HEK293T (cell line): ENCODE data around the gene E4F1.

ENCODE experiments used
- BHLHE40 ChIP-seq: fragments of 450-650 bp; IDR thresholded peaks from 2 replicates; pipeline ENCODE4 v1.6.1; 2016; ENCODE audit warnings: mild to moderate bottlenecking, moderate library complexity, borderline replicate concordance
- ELF4 ChIP-seq: fragments of 450-650 bp; IDR thresholded peaks from 2 replicates; pipeline ENCODE4 v1.6.1; 2017; ENCODE audit warnings: antibody characterized with exemption
- FOXA1 ChIP-seq: fragments of 450-650 bp; IDR thresholded peaks from 2 replicates; pipeline ENCODE4 v1.6.1; 2016; ENCODE audit warnings: mild to moderate bottlenecking
- FOXM1 ChIP-seq: fragments of 450-650 bp; IDR thresholded peaks from 2 replicates; pipeline ENCODE4 v1.6.1; 2017; ENCODE audit warnings: mild to moderate bottlenecking, borderline replicate concordance
- HDGF ChIP-seq: fragments of 450-650 bp; IDR thresholded peaks from 2 replicates; pipeline ENCODE4 v1.6.1; 2017; ENCODE audit warnings: antibody characterized with exemption, borderline replicate concordance
- L3MBTL2 ChIP-seq: fragments of 450-650 bp; conservative IDR thresholded peaks from 2 replicates; pipeline ENCODE4 v1.6.1; 2016; ENCODE audit warnings: mild to moderate bottlenecking
- LEF1 ChIP-seq: fragments of 450-650 bp; IDR thresholded peaks from 2 replicates; pipeline ENCODE4 v1.6.1; 2017; ENCODE audit warnings: mild to moderate bottlenecking, borderline replicate concordance
- SP1 ChIP-seq: fragments of 450-650 bp; IDR thresholded peaks from 2 replicates; pipeline ENCODE4 v1.6.1; 2017
- SUZ12 ChIP-seq: fragments of 450-650 bp; IDR thresholded peaks from 2 replicates; pipeline ENCODE4 v1.6.1; 2016; ENCODE audit warnings: mild to moderate bottlenecking
- TARDBP ChIP-seq: fragments of 450-650 bp; IDR thresholded peaks from 2 replicates; pipeline ENCODE4 v1.6.1; 2016
- ZNF384 ChIP-seq: fragments of 450-650 bp; IDR thresholded peaks from 2 replicates; pipeline ENCODE4 v1.6.1; 2016
- TF ChIP-seq, protein P1 (sequence below): fragments of 450-650 bp; IDR thresholded peaks from 2 replicates; pipeline ENCODE4 v1.6.1; 2016

DNA sequence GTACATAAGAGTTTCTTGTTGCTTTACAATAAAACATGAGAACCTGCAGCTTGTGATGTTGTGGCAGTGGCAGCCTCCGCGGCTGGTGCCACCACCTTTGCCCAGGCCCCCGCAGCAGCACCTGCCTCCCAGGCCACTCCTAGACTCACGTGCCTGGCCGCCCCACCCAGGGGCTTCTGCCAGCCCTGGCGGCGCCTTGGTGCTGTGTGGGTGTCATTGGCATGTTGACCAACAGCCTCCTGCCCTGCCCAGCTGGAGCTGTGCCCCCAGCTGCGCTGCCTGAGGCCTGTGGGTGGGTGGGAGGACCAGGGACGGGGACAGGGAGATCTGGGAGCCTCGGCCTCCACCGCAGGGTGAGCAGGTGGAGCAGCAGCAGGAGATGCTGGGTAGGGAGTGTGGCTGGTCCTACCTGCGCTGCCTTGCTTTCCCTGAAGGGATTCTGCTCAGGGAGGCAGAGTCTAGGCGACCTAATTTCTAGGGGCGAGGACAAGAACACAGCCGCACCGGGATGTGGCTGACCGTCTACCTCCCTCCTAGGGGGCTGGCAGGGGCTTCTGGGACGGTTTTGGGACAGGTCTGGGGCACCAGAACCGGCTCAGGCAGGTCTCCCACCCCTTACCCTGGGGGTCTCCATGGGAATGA, 12.4 kb downstream of the E4F1 start:
- no peak for TF ChIP-seq ZNF384
- no peak for TF ChIP-seq TARDBP
- no peak for TF ChIP-seq SP1
- TF ChIP-seq, protein P1, sequence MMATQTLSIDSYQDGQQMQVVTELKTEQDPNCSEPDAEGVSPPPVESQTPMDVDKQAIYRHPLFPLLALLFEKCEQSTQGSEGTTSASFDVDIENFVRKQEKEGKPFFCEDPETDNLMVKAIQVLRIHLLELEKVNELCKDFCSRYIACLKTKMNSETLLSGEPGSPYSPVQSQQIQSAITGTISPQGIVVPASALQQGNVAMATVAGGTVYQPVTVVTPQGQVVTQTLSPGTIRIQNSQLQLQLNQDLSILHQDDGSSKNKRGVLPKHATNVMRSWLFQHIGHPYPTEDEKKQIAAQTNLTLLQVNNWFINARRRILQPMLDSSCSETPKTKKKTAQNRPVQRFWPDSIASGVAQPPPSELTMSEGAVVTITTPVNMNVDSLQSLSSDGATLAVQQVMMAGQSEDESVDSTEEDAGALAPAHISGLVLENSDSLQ = no peak
- no peak for TF ChIP-seq L3MBTL2
- TF ChIP-seq HDGF = no peak
- no peak for TF ChIP-seq LEF1
- no peak for TF ChIP-seq ELF4
- TF ChIP-seq SUZ12 = no peak
- TF ChIP-seq BHLHE40 = no peak
- no peak for TF ChIP-seq FOXM1
- TF ChIP-seq FOXA1 = no peak
